ENCODE results near the gene PLA2G4D. TPM values are rescaled to one million over a fixed set of nuclear protein-coding genes. Genes with fewer than 3 reads are reported as not detected.

The PLA2G4D gene
- total RNA-seq, 2 donors from 2014 or later: not detected

DNA sequence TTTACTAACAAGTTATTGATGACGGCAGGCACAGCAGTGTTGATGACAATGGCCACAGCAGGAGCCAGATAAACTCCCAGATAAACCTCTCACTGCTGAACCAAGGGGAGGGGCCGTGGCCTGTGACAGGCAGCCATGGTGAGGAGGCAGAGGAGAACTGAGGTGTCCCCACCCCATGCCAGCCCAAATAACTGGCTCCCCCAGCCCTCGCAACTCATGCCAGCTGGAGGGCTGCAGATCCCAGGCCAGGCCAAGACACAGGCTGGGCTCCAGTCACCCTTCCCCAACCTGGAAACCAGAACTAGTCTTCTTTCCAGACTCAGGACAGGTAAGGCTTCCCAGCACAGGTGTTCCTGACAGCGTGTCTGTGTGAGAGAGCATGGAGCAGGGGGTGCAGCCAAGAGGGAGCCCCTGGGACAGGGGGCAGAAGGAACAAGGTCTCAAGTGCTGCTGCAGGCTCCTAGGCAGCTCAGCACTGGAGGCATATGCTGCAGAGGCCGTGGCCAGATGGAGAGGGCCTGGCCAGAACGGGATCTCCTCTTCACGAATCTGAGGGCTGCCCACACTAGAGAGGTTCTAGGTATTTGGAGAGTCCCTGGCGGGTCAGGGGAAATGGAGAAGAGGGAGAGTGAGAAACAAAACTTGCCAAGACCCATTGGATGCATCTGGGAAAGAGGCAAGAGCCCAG lies 46.2 kb upstream of the PLA2G4D start:
- Histone ChIP-seq H3K36me3 (no peaks in the 10 kb centered on the region), H3K9me3 (no peaks in the 10 kb centered on the region), H3K27ac (no peak overlapping the region), H3K4me3 (no peak overlapping the region), H3K4me1 (ENCODE audit: control insufficient read depth in 1 of 2, low read depth in 2 of 2) (no peaks in the 10 kb centered on the region), H3K27me3 (replicated peaks; ENCODE audit: insufficient read depth) (no peaks in the 10 kb centered on the region)
- TF ChIP-seq CTCF (IDR thresholded peaks at IDR 0.05): no peak
- ATAC-seq (ENCODE audit: insufficient number of reproducible peaks, low FRiP score, low read depth): no peak
- DNase-seq (ENCODE audit: low spot score): no peak

DNA sequence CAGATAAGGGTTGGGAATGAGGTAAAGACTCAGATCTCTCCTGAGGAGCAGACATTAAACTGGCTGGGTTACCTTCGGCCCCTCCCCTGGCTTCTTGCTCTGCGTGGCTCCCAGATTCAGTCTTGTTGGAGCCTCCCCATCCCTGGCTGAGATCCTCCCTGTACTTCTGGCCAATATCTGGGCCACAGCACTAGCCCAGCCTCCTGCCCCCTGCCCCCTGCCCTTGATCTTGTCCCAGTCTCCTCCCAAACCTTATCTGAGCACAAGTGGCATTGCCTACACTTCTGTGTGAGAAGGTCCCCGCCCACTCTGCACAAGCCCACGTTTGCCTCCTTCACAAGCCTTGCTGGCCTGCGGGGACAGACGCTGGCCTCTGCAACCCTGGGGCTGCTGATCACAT lies 45.2 kb upstream of the PLA2G4D start:
- H3K27ac ChIP-seq: no peak overlapping the region
- no peaks in the 10 kb centered on the region for H3K27me3 ChIP-seq (replicated peaks; ENCODE audit: insufficient read depth)
- DNase-seq (ENCODE audit: low spot score): no peak
- H3K36me3 ChIP-seq: no peaks in the 10 kb centered on the region
- no peaks in the 10 kb centered on the region for H3K4me1 ChIP-seq (ENCODE audit: control insufficient read depth in 1 of 2, low read depth in 2 of 2)
- ATAC-seq (ENCODE audit: insufficient number of reproducible peaks, low FRiP score, low read depth): no peak
- no peak for TF ChIP-seq CTCF (IDR thresholded peaks at IDR 0.05)
- H3K9me3 ChIP-seq: no peaks in the 10 kb centered on the region
- H3K4me3 ChIP-seq: no peak overlapping the region

- Histone ChIP-seq H3K27me3 (replicated peaks; ENCODE audit: insufficient read depth) (no peaks in the 10 kb centered on the region), H3K27ac (no peak overlapping the region), H3K4me1 (ENCODE audit: control insufficient read depth in 1 of 2, low read depth in 2 of 2) (no peaks in the 10 kb centered on the region), H3K4me3 (no peak overlapping the region), H3K36me3 (no peaks in the 10 kb centered on the region), H3K9me3 (no peaks in the 10 kb centered on the region)
- ATAC-seq (ENCODE audit: insufficient number of reproducible peaks, low FRiP score, low read depth): no peak
- no peak for DNase-seq (ENCODE audit: low spot score)
- no peak for TF ChIP-seq CTCF (IDR thresholded peaks at IDR 0.05)
These were observed 44.6 kb upstream of the PLA2G4D start for GRCh38 chr15:42138968-42139386.

GRCh38 chr15:42138411-42138810 lies 44.0 kb upstream of the PLA2G4D start:
- H3K4me3 ChIP-seq: no peak overlapping the region
- H3K9me3 ChIP-seq: no peaks in the 10 kb centered on the region
- H3K36me3 ChIP-seq: no peaks in the 10 kb centered on the region
- ATAC-seq (ENCODE audit: insufficient number of reproducible peaks, low FRiP score, low read depth) (no peak), DNase-seq (ENCODE audit: low spot score) (no peak)
- H3K27me3 ChIP-seq (replicated peaks; ENCODE audit: insufficient read depth): no peaks in the 10 kb centered on the region
- H3K27ac ChIP-seq: no peak overlapping the region
- H3K4me1 ChIP-seq (ENCODE audit: control insufficient read depth in 1 of 2, low read depth in 2 of 2): no peaks in the 10 kb centered on the region
- TF ChIP-seq CTCF (IDR thresholded peaks at IDR 0.05): no peak

DNA sequence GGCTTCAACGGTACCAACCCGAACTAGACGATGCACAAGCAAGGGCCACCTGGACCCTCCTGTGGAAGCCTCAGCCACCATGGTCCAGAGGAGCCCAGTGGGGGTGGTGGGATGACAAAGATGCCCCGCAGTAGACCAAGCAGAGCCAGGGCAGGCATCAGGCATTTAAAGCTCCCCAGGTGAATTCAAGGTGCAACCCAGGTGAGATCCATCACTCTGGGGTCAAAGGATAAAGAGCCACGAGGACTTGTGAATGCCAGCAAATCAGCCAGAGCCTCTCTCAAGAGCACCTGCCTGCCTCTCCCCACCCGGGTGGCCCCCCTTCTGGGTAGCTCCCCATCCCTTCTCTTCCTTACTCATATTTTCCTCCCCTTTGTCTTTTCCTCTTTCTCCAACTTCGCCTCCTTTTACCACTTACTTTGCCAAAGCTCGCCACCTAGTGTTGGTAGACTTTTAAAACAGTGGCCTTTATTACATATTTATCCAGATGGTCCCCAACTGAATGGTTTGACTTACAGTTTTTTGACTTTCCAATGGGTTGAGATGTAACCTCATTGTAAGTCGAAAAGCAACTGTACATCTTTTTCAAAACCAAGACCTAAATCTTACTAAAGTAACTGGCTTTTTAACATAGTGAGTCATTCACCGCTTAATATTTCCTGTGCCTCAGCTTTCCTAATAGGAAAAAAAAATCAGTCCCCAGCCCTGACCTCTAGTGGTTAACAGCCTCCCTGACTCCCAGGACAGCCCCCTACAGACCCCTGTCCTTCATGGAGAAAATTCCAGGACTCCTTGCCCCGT lies 43.3 kb upstream of the PLA2G4D start:
- DNase-seq (ENCODE audit: low spot score): no peak
- ATAC-seq (ENCODE audit: insufficient number of reproducible peaks, low FRiP score, low read depth): no peak
- no peaks in the 10 kb centered on the region for H3K4me1 ChIP-seq (ENCODE audit: control insufficient read depth in 1 of 2, low read depth in 2 of 2)
- H3K4me3 ChIP-seq: no peak overlapping the region
- no peaks in the 10 kb centered on the region for H3K36me3 ChIP-seq
- peak; percentile 44 for TF ChIP-seq CTCF (IDR thresholded peaks at IDR 0.05)
- H3K27me3 ChIP-seq (replicated peaks; ENCODE audit: insufficient read depth): no peaks in the 10 kb centered on the region
- H3K9me3 ChIP-seq: no peaks in the 10 kb centered on the region
- H3K27ac ChIP-seq: no peak overlapping the region

Measured in thoracic aorta (tissue), 2 donors.